ENCODE data around the gene MIDN.
"Not testable (repeated sequence)": the region's sequence is repeated elsewhere in the genome, so short reads cannot be mapped to it uniquely, and the experiment has no call there.

The MIDN gene

DNA sequence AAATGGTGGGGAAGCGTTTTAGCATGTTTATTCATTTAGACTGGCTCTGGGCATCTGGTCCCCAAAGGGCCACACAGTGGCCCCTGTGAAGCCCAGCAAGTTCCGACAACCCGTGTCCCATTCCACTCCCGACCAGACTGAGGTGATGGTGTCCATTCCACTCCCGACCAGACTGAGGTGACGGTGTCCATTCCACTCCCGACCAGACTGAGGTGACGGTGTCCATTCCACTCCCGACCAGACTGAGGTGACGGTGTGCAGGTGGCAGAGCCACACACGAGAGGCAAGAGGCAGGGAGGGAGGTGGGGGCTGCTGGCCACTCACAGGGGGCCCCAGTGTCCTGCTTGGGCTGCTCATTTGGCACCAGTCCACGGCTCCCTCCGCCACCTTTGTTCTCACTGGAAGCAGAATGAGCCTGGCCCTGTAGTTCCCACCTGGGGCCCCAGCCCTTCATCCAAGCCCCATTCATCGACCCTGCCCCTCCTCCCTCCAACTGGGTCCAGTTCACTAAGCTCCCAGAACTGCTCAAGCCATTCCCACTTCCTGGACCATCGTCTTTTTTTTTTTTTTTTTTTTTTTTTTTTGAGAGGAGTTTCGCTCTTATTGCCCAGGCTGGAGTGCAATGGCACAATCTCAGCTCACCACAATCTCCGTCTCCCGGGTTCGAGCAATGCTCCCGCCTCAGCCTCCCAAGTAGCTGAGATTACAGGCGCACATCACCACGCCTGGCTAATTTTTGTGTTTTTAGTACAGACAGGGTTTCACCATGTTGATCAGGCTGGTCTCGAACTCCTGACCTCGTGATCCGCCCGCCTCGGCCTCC, 1.9 kb upstream of the MIDN start:
- DNase-seq (ENCODE audit: low read depth): not testable (repeated sequence)

DNA sequence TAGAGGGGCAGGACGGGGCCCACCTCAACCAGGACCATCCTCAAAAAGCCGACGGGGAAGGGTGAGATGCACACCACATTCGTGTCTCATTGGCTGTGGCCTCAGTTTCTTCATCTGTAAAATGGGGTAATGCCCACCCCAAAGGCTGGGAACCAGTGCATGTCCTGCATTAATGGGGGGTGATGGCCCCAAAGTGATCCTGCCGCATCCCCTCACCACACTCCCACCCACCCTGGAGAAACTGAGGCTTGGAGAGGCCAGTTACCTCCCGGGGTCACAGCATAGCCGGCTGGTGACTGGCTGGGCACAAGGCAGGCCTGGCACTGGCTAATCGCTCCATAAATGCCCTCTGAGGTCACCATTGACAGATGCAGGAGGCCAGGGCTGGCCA, 640 bp upstream of the MIDN start:
- no peak for DNase-seq (ENCODE audit: low read depth)

DNA sequence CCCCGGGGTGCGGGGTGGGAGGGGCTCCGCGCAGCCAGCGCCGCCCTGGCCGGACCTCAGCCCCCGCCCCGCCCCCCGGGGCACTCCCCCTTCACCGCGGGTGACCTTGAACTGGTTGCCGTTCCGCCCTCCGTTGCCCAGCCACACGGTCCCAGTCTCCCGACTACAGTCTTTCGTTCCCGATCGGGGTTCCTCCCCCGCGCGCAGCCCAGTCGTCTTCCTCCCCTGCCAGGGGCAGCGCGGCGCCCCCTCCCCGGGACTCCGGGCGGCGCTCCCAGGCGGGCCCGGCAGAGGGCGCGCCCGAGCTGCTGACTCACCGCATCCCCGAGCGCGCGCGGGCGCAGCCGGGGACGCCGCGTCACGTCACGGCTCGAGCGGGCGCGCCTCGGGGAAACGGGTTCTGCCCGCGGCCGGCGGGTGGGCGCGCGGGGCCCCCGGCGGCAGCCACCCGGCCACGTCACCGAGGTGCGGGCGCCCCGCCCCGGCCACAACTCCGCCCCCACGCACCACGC, 459 bp downstream of the MIDN start:
- no peak for DNase-seq (ENCODE audit: low read depth)

DNA sequence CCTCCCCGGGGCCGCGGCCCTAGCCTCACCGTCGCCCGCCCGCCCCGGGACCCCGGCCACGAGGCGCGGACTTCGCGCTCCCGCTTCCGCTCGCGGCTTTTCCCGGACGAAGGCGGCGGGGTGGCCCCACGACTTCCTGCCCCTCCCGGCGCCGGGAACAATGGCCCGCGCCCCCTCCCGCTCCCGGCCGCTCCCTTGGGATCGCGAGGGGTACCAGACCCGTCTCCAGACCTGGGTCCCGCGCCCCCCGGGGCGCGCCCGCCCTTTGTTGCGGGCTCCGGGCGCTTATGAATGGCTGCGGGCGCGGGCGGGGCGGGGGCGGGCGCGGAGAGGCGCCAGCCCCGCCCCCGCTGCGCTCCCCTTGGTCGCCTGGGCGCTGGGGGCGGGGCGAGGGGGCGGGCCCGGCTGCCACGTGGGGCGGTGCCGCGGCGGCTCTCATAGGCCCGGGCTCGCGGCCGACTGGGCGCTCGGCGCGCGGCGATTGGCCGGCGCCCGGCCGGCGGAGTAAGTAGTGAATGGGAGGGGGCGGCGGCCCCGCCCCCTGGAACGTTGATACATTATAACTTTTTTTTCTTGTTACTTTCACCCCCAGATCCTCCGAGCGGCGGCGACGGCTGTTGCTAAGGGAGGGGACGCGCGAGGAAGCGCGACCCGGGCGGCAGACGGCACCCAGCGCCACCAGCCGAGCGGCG, 1.1 kb downstream of the MIDN start:
- DNase-seq (ENCODE audit: low read depth): no peak

DNA sequence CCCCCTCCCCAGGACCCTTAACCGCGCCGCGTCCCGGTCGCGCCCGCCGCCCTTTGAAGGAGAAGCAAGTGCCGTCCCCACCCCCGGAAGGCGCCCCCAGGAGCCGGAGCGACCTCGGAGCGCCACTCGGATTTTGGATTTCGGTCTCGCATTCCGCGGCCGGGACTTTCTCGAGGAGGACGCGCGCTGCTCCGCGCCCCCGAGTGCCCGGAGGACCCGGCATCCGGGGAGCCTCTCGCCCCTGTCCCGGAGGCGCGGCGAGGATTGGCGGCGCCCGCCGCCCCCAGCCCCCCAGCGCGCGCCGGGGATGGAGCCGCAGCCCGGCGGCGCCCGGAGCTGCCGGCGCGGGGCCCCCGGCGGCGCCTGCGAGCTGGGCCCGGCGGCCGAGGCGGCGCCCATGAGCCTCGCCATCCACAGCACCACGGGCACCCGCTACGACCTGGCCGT, 1.6 kb downstream of the MIDN start:
- DNase-seq (ENCODE audit: low read depth): no peak

DNA sequence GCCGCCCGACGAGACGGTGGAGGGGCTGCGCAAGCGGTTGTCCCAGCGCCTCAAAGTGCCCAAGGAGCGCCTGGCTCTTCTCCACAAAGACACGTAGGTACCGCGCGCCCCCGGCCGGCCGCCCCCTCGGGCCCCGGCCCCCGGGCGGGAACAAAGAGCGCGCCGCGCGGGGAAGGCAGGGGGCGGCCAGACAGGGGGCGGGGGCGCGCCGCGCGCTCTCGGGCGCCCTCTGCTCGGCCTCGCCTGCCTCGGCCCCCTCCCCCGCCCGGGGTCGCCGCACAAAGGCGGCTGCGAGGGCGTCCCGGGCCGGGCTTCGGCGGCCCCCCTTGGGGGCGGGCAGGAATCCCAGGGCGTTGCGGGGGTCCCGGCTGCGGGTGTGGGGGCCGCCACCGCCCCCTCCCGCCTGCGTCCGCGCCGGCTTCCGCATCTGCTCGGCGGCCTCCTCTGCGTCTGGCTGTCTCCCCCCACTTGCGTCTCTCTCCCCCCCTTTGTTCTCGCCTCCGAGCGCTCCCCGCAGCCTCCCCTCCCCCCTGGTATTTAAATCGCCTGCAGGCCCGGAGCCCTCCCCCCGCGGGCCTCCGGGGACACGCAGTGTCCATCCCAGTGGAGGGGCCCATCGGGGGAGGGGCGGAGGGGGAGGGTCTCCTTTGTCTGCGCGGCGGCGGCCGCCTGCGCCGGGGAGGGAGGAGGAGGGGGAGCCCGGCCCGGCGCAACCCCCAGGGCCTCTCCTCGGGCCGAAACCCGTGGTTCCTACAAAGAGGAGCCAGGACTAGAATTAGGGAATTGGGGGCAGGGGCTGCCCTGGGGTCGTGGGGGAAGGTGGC, 2.3 kb downstream of the MIDN start:
- DNase-seq (ENCODE audit: low read depth): no peak

DNA sequence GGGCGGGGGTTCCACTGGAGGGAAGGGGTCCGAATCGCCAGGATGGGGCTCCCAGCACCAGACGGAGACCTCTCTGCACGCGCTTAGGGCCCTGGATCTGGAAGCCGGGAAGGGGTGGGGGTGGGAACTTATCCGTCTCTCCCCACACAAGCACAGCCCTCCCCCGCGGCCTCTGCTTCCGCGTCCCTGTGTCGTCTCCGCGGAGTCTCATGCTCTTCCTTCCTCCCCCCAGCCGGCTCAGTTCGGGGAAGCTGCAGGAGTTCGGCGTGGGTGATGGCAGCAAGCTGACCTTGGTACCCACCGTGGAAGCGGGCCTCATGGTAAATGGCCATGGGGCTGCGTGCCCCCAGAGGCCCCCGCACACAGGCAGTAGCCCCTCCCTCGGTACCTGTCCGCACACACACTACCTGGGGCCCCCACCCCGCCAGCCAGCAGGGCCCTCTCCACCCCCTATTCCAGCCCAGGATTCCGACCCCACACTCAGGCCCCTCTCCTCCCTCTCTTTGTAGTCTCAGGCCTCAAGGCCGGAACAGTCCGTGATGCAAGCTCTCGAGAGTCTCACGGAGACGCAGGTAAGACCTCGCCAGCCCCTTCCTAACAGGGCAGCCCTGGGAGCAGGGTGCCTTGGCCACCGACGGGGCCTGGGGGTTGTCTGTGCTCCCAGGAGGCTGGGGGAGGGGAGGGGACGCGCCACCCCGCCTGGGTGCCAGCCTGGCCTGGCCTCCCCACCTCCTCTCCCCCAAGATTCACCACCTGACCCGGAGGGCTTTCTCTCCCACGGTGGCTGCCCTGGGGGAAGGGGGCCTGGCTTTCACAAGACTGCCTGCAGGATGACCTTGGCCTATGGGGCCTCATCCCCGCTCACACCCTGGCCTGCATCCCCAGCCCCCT, 3.2 kb downstream of the MIDN start:
- DNase-seq (ENCODE audit: low read depth): no peak

DNA sequence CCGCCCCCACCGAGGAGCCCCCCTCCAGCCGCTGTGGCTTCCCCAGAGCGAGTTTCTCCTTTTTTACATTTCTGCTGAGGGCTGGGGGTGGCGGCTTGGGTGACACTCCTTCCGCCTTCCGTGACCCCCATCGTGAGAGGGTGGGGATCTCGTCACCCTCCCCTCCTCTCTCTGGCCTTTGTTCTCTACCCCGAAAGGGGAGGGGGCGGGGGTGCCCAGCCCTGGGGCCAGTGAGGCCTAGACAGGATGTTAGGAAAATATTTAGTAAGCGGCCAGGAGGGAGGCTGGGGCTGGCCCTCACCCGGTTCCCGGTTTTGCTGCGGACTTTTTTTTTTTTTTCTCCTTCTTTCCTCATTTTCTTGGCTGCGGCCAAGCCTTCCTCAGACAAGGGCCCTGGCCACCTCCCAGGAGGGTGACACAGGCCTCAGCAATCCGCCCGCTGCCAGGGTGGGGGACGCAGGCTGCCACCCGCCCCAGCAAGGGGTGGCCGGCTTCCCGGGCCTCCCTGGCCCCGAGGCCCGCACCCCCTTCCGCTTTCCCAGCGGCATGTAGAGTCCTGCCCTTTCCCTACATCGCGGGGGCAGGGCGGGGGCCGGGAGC, 3.9 kb downstream of the MIDN start:
- peak; percentile 84 for DNase-seq (ENCODE audit: low read depth)

DNA sequence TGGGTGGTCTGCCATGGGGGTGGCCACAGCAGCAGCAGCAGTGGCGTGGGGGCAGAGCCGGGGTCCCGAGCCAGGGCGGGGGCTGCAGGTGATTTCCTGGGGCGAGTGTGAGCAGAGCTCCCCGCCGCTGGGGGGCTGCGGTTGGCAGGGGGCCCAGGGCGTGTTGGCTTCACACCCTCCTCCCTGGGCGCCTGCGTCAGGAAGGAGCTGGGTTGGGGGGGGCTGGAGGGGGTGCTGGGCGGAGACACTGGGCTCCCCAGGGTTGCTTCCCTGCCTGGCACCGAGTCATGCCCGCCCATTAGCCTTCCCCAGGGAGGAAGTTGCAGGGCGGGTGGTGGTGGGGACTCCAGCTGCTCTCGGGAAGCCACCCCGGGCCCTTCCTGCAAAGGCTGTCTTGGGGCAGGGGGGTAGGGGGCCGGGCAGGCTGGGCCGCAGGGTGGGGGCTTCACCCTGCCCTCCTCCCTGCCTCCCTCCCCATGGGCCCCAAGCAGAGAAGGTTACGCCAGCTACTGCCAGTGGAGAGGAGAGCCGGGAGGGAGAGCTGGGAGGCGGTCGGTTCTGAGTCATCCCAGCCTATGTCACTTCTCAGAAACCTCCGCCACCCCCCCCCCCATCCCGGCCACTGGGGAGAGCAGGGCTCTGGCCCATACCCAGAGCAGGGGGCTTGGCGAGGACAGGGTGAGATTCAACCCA, 4.6 kb downstream of the MIDN start:
- peak; percentile 76 for DNase-seq (ENCODE audit: low read depth)

DNA sequence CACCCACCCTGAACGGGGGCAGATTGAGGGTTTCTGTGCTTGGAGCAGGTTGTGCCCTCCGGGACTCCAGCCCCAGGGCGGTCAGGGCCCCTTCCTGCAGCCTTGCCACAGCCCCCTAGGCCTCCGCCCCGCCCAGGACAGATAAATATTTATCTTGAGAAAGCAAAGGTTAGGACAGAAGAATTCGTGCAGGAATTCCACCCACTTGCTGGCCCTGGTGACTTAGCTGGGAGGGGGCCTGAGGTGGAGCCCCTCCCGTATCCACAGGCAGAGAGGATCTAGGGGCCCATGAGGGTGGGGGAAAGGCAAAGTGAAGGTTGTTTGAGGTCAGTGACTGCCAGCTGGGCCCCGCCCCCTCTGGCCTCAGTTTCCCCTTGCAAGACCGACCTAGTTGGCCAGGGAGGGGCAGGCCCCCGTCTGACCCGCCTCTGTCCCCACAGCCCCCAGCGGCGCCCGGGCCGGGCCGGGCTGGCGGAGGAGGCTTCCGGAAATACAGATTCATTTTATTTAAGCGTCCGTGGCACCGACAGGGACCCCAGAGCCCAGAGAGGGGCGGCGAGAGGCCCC, 5.2 kb downstream of the MIDN start:
- DNase-seq (ENCODE audit: low read depth): no peak

DNA sequence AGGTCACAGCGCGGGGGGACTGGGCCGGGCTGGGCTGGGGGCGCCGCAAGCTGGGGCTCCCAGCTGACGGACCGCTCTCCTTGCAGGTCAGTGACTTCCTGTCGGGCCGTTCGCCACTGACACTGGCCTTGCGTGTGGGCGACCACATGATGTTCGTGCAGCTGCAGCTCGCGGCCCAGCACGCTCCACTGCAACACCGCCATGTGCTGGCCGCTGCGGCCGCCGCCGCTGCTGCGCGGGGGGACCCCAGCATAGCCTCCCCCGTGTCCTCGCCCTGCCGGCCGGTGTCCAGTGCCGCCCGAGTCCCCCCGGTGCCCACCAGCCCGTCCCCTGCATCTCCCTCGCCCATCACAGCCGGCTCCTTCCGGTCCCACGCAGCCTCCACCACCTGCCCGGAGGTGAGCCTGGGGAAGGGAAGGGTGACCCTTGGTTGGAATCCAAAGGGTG, 5.7 kb downstream of the MIDN start:
- DNase-seq (ENCODE audit: low read depth): no peak

DNA sequence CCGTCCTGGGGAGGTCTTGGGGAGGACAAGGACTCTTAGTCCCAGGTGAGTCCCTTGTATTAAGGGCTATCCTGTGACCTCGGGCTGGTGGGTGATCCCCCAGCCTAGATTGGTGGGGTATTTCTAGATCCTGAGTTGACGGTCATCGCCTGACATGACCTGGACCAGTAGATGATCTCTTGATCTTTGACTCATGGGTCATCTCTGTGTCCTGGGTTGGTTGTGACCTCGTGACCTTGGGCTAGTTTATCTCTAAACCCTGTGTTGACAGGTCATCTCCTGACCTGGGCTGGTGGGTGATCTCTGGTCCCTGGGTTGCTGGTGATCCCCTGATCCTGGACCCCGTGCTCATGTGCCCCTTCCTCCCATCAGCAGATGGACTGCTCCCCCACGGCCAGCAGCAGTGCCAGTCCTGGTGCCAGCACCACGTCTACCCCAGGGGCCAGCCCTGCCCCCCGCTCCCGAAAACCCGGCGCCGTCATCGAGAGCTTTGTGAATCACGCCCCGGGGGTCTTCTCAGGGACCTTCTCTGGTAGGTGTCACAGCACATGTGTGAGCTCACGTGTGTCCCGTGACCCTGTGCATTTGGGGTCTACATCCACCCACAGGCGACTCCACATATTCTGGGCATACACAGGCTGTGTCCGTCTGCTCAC, 6.3 kb downstream of the MIDN start:
- DNase-seq (ENCODE audit: low read depth): no peak

DNA sequence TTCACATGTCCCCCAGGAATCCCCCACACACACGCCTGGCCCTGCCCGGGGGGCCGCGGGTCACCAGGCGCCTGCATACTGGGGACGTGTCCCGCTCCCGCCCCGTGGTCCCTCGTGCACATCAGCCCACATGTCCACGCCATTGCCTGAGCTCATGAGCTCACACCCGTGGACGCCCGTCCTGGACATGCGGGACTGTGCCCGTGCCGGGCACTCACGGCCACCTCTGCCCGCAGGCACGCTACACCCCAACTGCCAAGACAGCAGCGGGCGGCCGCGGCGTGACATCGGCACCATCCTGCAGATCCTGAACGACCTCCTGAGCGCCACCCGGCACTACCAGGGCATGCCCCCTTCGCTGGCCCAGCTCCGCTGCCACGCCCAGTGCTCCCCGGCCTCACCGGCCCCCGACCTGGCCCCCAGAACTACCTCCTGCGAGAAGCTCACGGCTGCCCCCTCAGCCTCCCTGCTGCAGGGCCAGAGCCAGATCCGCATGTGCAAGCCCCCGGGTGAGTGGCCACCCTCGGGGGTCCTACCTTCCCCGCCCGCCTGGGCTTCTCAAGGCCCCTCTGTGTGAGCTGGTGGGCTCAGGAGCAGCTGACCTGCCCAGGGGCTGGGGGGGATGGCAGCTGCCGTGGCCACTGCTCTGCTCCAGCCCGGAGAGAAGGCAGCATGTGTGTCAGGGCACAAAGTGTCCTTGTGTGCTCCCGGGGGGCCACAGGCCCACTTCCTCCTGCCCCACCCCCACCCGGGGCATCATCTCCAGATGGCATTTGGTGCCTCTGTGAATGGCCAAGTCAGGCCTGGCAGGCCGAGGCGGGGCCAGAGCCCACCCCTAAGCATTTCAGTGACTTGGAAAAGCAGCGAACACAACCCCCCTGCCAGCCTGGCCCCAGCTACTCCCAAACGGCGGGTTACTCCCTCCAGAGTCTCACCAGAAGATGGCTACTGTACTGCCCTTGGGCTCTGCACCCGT, 7.1 kb downstream of the MIDN start:
- DNase-seq (ENCODE audit: low read depth): no peak

DNA sequence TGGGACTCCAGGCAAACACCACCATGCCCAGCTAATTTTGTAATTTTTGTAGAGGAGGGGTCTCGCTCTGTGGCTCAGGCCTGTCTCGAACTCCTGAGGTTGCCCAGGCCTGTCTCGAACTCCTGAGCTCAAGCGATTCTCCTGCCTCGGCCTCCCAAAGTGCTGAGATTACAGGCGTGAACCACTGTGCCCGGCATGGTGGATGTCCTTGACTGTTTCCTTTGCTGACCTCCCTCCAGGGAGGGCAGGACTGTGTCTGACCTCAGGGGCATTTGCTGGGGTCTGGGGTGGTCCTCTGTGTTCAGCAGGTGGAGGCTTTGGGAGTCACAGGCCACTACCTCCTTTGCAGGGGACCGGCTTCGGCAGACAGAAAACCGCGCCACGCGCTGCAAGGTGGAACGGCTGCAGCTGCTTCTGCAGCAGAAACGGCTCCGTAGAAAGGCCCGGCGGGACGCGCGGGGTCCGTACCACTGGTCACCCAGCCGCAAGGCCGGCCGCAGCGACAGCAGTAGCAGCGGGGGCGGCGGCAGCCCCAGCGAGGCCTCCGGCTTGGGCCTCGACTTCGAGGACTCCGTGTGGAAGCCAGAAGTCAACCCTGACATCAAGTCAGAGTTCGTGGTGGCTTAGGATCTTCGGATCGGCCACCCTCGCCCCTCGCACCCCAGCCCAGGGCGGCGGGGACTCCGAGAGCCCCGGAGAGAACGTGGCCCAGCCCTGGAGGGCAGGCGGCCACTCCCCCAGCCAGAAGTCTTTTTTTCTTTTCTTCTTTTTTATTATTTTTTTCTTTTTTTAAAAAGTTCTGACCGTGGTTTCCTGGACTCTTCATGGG, 8.5 kb downstream of the MIDN start:
- DNase-seq (ENCODE audit: low read depth): no peak

DNA sequence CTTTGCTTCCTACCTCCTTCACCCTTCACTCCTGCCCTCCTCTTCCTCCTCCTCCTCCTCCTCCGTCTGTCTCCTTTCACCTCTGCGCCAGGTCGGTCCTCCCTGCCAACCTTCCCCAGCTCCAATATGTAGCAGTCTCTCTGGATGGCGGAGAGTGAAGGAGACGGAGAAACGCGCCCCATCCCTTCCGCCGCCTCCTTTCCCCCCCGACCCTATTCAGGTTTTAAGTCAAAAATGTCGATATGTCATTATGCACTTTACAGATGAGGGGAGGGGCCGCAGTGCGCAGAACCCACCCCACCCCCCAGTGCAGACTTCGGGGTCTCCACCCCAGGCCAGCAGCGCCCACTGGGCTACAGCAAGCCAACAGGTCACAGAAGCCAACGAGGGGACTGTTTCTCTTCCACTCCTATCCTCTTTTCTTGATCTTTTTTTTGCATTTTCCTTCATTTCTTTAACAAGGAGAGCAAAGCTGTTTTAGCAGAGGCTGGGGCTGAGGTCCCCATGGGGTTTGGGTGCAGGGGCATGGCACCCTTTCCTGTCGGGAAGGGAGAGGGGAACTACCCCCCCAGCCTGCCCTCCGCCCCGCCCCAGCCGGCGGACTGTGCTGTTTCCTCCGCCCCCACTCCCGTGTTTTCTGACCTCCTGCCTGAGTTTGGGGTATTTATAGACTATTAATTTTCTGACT, 9.2 kb downstream of the MIDN start:
- DNase-seq (ENCODE audit: low read depth): no peak

DNA sequence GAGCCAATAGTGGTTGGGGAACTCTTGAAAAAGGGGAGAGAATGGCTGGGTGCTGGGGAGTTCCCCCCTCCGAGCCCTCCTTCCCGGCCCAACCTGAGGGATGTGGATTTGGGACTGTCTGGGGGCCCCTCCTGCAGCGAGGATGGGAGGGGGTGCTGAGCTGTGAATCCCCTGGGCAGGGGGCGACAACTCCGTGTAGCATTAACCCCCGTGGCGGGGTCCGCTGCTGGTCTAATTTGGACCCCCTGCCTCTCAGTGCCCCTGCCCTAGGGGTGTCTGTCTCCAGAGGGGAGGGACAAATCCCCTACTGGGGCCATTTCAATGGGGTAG, 9.7 kb downstream of the MIDN start:
- no peak for DNase-seq (ENCODE audit: low read depth)

DNA sequence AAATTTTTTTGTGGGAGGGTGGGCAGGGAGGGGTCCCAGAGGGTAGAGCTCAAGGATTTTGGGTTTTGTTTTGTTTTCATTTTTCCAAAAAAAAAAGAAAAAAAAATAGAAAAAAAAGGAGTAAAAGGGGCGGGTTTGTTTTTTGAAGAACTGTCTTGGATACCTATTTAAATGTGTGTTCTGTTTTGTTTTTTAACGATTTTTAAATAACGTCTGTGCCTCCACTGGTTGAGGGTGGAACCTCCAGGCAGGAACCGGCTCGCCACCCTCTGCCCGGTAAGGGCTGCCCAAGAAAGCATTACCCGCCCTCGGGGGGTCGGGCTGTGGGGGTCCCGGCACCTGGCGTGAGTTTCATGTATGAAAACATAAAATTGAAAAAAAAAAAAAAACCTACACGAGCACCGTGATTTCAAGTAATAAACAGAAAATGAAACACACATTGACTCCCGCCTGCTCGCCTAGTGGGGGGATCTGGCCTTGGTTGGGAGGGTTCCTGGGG, 10.4 kb downstream of the MIDN start:
- DNase-seq (ENCODE audit: low read depth): no peak

All from HS-27A (cell line).